T-cell (primary cell): Measurements from ENCODE around the gene HBD. TPM values are rescaled to one million over a fixed set of nuclear protein-coding genes. Genes with fewer than 3 reads are reported as not detected.

Source experiments
- ATAC-seq, 4 experiments: fragments of 200-7000 bp in 3 of 4; fragments of 150-1000 bp in 1 of 4; cut with Tn5 transposase; replicated peaks in 1 of 4; 1 replicate in 3 of 4; 2 replicates in 1 of 4; pipeline ENCODE4 v1.10.0; 2021; ENCODE audit warnings: moderate library complexity in 3 of 4, mild to moderate bottlenecking in 2 of 4, moderate number of reproducible peaks in 1 of 4
- CTCF ChIA-PET, 2 donors: fragments of 300-600 bp; sonication (Branson Sonifier 250); formaldehyde crosslinking; loops; one replicate each; lab custom pipeline; 2022; ENCODE audit warnings: antibody characterized with exemption in 2 of 2; lab: Charles Lee
- POLR2A ChIA-PET, 2 donors: fragments of 300-600 bp; sonication (Branson Sonifier 250); formaldehyde crosslinking; loops; one replicate each; lab custom pipeline; 2022; ENCODE audit warnings: antibody characterized with exemption in 2 of 2; lab: Charles Lee
- DNase-seq, 35 experiments: peaks; one replicate each; pipeline versions ENCODE4 v3.0.0 to v3.0.0-alpha.2; 2013 to 2023
- H3K27ac ChIP-seq: one replicate; pipeline ENCODE4 v1.5.1; 2013; ENCODE audit warnings: low read length
- H3K27me3 ChIP-seq, 2 experiments: replicated peaks in 1 of 2; 1 replicate in 1 of 2; 2 replicates in 1 of 2; pipeline versions ENCODE4 v1.6.1 to v1.7.0; 2013; ENCODE audit warnings: low read length in 1 of 2, mixed read lengths in 1 of 2; ENCODE audit not compliant: control insufficient read depth in 2 of 2, insufficient read depth in 2 of 2; ENCODE audit errors: extremely low read depth in 1 of 2
- H3K36me3 ChIP-seq, 2 donors: 1 replicate in 1 of 2; 2 replicates in 1 of 2; pipeline versions ENCODE4 v1.6.1 to v1.7.0; 2013; ENCODE audit warnings: low read length in 1 of 2; ENCODE audit not compliant: control insufficient read depth in 2 of 2, insufficient read depth in 1 of 2; ENCODE audit errors: extremely low read depth in 1 of 2
- H3K4me1 ChIP-seq, 2 experiments: 1 replicate in 1 of 2; 2 replicates in 1 of 2; pipeline versions ENCODE4 v1.6.1 to v1.7.0; 2013; ENCODE audit warnings: low read length in 2 of 2, mixed read lengths in 1 of 2; ENCODE audit not compliant: insufficient read depth in 2 of 2, control insufficient read depth in 1 of 2; ENCODE audit errors: extremely low read depth in 1 of 2
- H3K4me3 ChIP-seq, 2 donors: 1 replicate in 1 of 2; 2 replicates in 1 of 2; pipeline versions ENCODE4 v1.5.1 to v1.7.0; 2013; ENCODE audit warnings: mild to moderate bottlenecking in 2 of 2, low read length in 1 of 2, moderate library complexity in 1 of 2; ENCODE audit not compliant: control insufficient read depth in 1 of 2; ENCODE audit errors: extremely low read depth in 1 of 2
- H3K9me3 ChIP-seq: 2 replicates; pipeline ENCODE4 v1.7.0; 2013
- H3K27ac Mint-ChIP-seq, 2 donors: one replicate each; pipeline ENCODE4 v1.8.0; 2020 to 2021; ENCODE audit warnings: mild to moderate bottlenecking in 2 of 2, mixed read lengths in 2 of 2
- H3K27me3 Mint-ChIP-seq, 2 donors: one replicate each; pipeline ENCODE4 v1.8.0; 2021 to 2022; ENCODE audit warnings: mixed read lengths in 2 of 2
- H3K36me3 Mint-ChIP-seq: one replicate; pipeline ENCODE4 v1.8.0; 2021; ENCODE audit warnings: mixed read lengths
- H3K4me1 Mint-ChIP-seq, 3 donors: one replicate each; pipeline ENCODE4 v1.8.0; 2020 to 2022; ENCODE audit warnings: mixed read lengths in 3 of 3, mild to moderate bottlenecking in 1 of 3
- H3K4me3 Mint-ChIP-seq, 3 donors: one replicate each; pipeline ENCODE4 v1.8.0; 2020 to 2022; ENCODE audit warnings: mild to moderate bottlenecking in 3 of 3, mixed read lengths in 3 of 3, moderate library complexity in 3 of 3
- H3K9me3 Mint-ChIP-seq, 3 donors: one replicate each; pipeline ENCODE4 v1.8.0; 2020 to 2022; ENCODE audit warnings: mixed read lengths in 3 of 3
- WGBS: methylation state at CpG from one replicate; pipeline ENCODE4 v1.1.5; 2013; ENCODE audit warnings: missing lambda C conversion rate; ENCODE audit not compliant: insufficient coverage; 5-methylcytosine and 5-hydroxymethylcytosine counted together
- total RNA-seq, 35 experiments: library from RNA in 6 of 35; stranded (reverse) in 6 of 35; fragments of 120-200 nt in 1 of 35; gene quantifications; one replicate each; pipeline versions ENCODE4 v1.2.1 to v1.2.4 and lab custom pipeline; 2013 to 2026

Gene HBD
- total RNA-seq, 5 donors from 2014 or later (not counting 1 experiment from before 2014, with no cell fraction given) = 0.72 to 1.9 TPM; not detected in 3

DNA sequence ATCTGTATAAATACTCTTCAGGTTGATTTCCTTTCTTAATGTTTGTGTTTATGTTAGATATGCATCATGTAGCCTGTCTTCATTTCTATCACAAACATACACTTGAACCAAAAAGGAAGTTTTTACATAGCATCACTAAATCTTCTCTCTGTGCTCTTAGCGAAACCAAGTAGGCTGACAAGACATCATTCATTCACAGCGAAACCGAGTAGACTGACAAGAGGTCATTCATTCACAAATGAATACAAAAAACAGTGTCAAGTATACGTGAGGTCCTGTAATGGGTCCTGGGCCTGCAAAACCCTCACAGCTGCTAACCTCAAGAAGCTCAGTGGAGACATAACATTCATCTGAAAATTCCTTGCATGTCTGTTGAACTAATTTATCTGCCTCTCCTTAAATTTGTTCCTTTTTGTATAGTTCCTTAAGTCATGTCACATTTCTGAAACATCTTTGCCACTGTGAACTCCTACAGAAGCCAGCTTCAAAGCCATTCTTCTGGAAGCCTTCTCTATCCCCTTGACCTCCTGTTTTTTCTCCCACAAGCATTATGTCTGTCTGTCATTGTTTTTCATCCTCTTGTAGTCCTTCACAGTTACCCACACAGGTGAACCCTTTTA lies 45.3 kb upstream of the HBD start:
- Histone ChIP-seq H3K27ac (no peak overlapping the region), H3K4me1 (no peaks in the 10 kb centered on the region), H3K4me3 (no peak overlapping the region), H3K36me3 (no peaks in the 10 kb centered on the region), H3K27me3 (no peaks in the 10 kb centered on the region), H3K9me3 (no peaks in the 10 kb centered on the region)
- no peak overlapping the region for H3K4me3 Mint-ChIP-seq
- no peaks in the 10 kb centered on the region for H3K4me1 Mint-ChIP-seq
- H3K36me3 Mint-ChIP-seq = no peaks in the 10 kb centered on the region
- H3K27ac Mint-ChIP-seq = no peak overlapping the region
- 79% methylated on average over 3 of the region's 4 CpGs for WGBS
- ChIA-PET POLR2A (no interaction called here), CTCF (no interaction called here)
- DNase-seq = no peak
- no peak for ATAC-seq
- H3K27me3 Mint-ChIP-seq = peaks cover 0 to 4% of the 10 kb centered on the region in 2 donors
- H3K9me3 Mint-ChIP-seq = no peaks in the 10 kb centered on the region

DNA sequence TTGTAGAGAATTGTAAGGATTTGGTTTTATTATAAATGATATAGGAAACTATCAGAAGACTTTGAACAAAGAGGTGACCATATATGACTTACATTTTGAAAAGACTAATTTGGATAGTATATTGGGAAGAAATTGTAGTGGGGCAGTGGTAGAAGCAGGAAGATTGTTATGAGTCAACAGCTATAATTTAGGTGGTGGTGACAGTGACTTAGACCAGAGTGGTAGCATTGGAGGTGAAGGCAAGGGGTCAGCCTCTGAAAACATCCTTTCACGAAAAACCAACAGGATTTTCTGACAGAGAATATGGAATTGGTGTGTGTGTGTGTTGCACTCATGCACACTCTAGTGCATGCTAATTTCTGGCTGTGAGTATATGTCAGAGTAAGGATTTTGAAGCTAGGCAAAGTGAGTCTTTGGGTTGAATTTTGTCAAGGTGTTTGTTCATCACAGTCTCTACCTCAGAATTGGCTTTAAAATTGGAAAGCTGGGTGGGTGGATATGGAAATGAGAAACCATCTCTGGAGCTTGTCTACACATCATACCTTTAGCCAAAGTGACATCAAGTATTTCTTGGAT lies 43.6 kb upstream of the HBD start:
- Histone ChIP-seq H3K27me3 (no peaks in the 10 kb centered on the region), H3K4me3 (no peak overlapping the region), H3K27ac (no peak overlapping the region), H3K9me3 (no peaks in the 10 kb centered on the region), H3K4me1 (no peaks in the 10 kb centered on the region), H3K36me3 (no peaks in the 10 kb centered on the region)
- no peak for ATAC-seq
- POLR2A ChIA-PET = no interaction called here
- 75% methylated on average over 1 of the region's 1 CpG for WGBS
- no peaks in the 10 kb centered on the region for H3K4me1 Mint-ChIP-seq
- CTCF ChIA-PET = interaction anchor here in 1 of 2 donors (0.6 kb wide), 1 partner anchor 67 kb away, joined by 3 read pairs; no protein-coding TSS in a partner anchor
- H3K27ac Mint-ChIP-seq = no peak overlapping the region
- H3K4me3 Mint-ChIP-seq = no peak overlapping the region
- DNase-seq = no peak
- H3K9me3 Mint-ChIP-seq = no peaks in the 10 kb centered on the region
- H3K36me3 Mint-ChIP-seq = no peaks in the 10 kb centered on the region
- peaks cover 0 to 4% of the 10 kb centered on the region in 2 donors for H3K27me3 Mint-ChIP-seq

DNA sequence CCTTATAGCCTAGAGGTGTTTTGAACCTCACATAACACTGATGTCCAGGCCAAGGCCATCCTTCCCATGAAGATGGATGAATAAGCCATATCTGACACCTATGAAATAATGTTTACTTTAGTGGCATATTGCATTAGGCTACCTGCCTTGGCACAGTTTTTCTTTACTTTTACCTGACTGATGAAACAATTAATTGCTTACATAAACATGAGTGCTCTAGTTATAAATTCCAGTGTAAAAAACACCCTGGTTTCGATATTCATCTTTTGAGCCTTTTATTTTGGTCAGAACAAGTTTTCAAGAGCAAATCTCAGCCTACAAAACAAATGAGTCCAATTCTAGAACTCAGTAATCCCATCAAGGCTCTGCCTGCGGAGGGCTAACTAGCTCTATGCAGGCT lies 42.4 kb upstream of the HBD start:
- H3K4me1 Mint-ChIP-seq = no peaks in the 10 kb centered on the region
- Histone ChIP-seq H3K4me3 (no peak overlapping the region), H3K36me3 (no peaks in the 10 kb centered on the region), H3K4me1 (no peaks in the 10 kb centered on the region), H3K9me3 (no peaks in the 10 kb centered on the region), H3K27me3 (no peaks in the 10 kb centered on the region), H3K27ac (no peak overlapping the region)
- no peaks in the 10 kb centered on the region for H3K36me3 Mint-ChIP-seq
- ChIA-PET CTCF (no interaction called here), POLR2A (no interaction called here)
- H3K4me3 Mint-ChIP-seq = no peak overlapping the region
- H3K9me3 Mint-ChIP-seq = no peaks in the 10 kb centered on the region
- no peaks in the 10 kb centered on the region for H3K27me3 Mint-ChIP-seq
- no peak overlapping the region for H3K27ac Mint-ChIP-seq
- ATAC-seq (no peak), DNase-seq (no peak)
- 64% methylated on average over 1 of the region's 2 CpGs for WGBS

DNA sequence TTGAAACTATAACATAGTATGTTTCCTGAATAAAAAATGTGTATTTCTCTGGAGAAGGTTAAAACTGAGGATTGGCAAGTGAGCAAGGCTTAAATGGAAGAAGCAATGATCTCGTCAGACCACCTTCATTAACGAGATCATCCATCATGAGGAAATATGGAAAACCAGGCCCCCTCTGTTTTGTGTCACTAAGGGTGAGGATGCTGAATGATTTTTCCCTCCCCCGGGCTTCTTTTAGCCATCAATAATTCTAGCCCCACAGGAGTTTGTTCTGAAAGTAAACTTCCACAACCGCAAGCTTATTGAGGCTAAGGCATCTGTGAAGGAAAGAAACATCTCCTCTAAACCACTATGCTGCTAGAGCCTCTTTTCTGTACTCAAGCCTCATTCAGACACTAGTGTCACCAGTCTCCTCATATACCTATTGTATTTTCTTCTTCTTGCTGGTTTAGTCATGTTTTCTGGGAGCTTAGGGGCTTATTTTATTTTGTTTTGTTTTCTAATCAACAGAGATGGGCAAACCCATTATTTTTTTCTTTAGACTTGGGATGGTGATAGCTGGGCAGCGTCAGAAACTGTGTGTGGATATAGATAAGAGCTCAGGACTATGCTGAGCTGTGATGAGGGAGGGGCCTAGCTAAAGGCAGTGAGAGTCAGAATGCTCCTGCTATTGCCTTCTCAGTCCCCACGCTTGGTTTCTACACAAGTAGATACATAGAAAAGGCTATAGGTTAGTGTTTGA lies 41.3 kb upstream of the HBD start:
- H3K9me3 Mint-ChIP-seq = no peaks in the 10 kb centered on the region
- Histone ChIP-seq H3K4me3 (no peak overlapping the region), H3K36me3 (no peaks in the 10 kb centered on the region), H3K27me3 (no peaks in the 10 kb centered on the region), H3K27ac (no peak overlapping the region), H3K4me1 (no peaks in the 10 kb centered on the region), H3K9me3 (no peaks in the 10 kb centered on the region)
- DNase-seq (no peak), ATAC-seq (no peak)
- H3K27me3 Mint-ChIP-seq = peaks cover 2 to 4% of the 10 kb centered on the region in 2 donors
- H3K4me3 Mint-ChIP-seq = no peak overlapping the region
- POLR2A ChIA-PET = no interaction called here
- CTCF ChIA-PET = interaction anchor here in 1 of 2 donors (0.6 kb wide), 1 partner anchor 1541 kb away, joined by 4 read pairs; no protein-coding TSS in a partner anchor
- H3K27ac Mint-ChIP-seq = no peak overlapping the region
- H3K4me1 Mint-ChIP-seq = no peaks in the 10 kb centered on the region
- H3K36me3 Mint-ChIP-seq = no peaks in the 10 kb centered on the region
- 71% methylated on average over 1 of the region's 6 CpGs for WGBS

DNA sequence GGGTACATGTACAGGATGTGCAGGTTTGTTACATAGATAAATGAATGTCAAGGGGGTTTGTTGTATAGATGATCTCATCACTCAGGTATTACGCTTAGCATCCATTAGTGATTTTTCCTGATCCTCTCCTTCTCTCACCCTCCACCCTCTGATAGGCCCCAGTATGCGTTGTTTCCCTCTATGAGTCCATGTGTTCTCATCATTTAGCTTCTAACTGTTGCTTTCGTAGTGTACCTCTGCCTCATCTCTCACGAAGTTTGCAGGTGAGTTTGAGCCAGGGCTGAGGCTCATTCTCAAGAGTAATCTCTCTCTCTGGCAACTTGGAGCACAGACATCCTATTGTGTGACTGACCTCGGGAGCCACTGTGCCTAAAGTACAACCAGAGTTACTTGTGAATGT lies 40.1 kb upstream of the HBD start:
- Histone ChIP-seq H3K4me3 (no peak overlapping the region), H3K36me3 (no peaks in the 10 kb centered on the region), H3K9me3 (no peaks in the 10 kb centered on the region), H3K4me1 (no peaks in the 10 kb centered on the region), H3K27ac (no peak overlapping the region), H3K27me3 (no peaks in the 10 kb centered on the region)
- no peak overlapping the region for H3K27ac Mint-ChIP-seq
- ChIA-PET POLR2A (no interaction called here), CTCF (no interaction called here)
- H3K4me3 Mint-ChIP-seq = no peak overlapping the region
- no peaks in the 10 kb centered on the region for H3K4me1 Mint-ChIP-seq
- WGBS = 90% methylated on average over 2 of the region's 5 CpGs
- H3K36me3 Mint-ChIP-seq = no peaks in the 10 kb centered on the region
- H3K9me3 Mint-ChIP-seq = no peaks in the 10 kb centered on the region
- no peak for DNase-seq
- peaks cover 2 to 7% of the 10 kb centered on the region in 2 donors for H3K27me3 Mint-ChIP-seq
- no peak for ATAC-seq

DNA sequence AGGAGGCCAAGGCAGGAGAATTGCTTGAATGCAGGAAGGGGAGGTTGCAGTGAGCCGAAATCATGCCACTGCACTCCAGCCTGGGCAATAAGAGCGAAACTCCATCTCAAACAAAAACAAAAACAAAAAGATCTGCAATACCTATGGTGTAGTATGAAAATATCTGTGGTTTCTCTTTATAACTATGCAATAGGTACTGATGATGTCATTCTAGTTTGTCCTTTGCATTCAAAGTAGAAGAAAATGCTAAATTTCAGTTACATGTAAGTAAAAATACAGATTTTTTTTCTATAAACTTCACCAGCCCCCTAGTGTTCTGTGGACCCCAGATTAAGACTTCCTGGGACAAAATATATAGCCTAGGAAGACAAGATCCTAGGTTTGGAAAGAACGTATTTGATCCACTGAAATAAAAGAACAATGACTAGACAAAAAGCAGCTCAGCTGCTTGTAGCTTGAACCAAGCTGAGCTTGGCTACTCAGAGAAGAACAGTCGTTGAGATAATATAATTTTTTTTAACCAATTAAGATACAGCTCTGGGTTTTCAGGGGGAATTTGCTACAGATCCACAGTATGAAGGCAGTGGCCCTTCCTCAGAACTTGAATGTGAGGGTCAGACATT lies 38.2 kb upstream of the HBD start:
- Mint-ChIP-seq H3K4me1 (no peaks in the 10 kb centered on the region), H3K27me3 (peaks cover 2 to 7% of the 10 kb centered on the region in 2 donors), H3K9me3 (no peaks in the 10 kb centered on the region), H3K4me3 (no peak overlapping the region), H3K36me3 (no peaks in the 10 kb centered on the region), H3K27ac (no peak overlapping the region)
- no peaks in the 10 kb centered on the region for H3K36me3 ChIP-seq
- no CpG with 5 or more reads among the region's 4 CpGs for WGBS
- ChIA-PET CTCF (no interaction called here), POLR2A (interaction anchor here in 1 of 2 donors (0.6 kb wide), 1 partner anchor 286 kb away, joined by 5 read pairs; no protein-coding TSS in a partner anchor)
- H3K4me1 ChIP-seq = no peaks in the 10 kb centered on the region
- DNase-seq (no peak), ATAC-seq (no peak)
- H3K27ac ChIP-seq = no peak overlapping the region
- no peak overlapping the region for H3K4me3 ChIP-seq
- no peaks in the 10 kb centered on the region for H3K27me3 ChIP-seq
- H3K9me3 ChIP-seq = no peaks in the 10 kb centered on the region
